K562 treated with DMSO at 1 percent for 12 hours (cell line): Measurements from ENCODE around the gene STRA8. TPM values are rescaled to one million over a fixed set of nuclear protein-coding genes. Genes with fewer than 3 reads are reported as not detected.

Experiments
- total RNA-seq: library from RNA; unstranded; fragments of 300-600 nt; gene quantifications from 2 replicates; pipeline ENCODE4 v1.2.3, GENCODE V29; 2022; ENCODE audit not compliant: insufficient read depth

Gene STRA8
- not detected in 2 replicates for total RNA-seq

GRCh38 chr7:135233570-135233969 lies at the start of gene STRA8:
TSS of gene STRA8 (plus strand) at chr7:135233838. CDS start at chr7:135240525, 6,687 bp downstream.

GRCh38 chr7:135211179-135211945 lies 22.3 kb upstream of the STRA8 start, which contains the start of gene WDR91:
TSS of gene WDR91 (minus strand) at chr7:135211526. CDS start at chr7:135211502, 24 bp downstream.

Other genes starting within 250 kb of the STRA8 start
- 0.33 and 0.69 TPM in 2 replicates for gene AGBL3, start 247.3 kb upstream of the STRA8 start, total RNA-seq
- gene TMEM140, start 85.8 kb upstream of the STRA8 start, total RNA-seq, result 6.8 and 32.1 TPM in 2 replicates
- gene CYREN, start 63.1 kb upstream of the STRA8 start, total RNA-seq, result 61.6 and 97.9 TPM in 2 replicates
- gene WDR91, start 22.3 kb upstream of the STRA8 start, total RNA-seq, result 6.2 and 11.0 TPM in 2 replicates